ENCODE results near the gene PDE6B. TPM values are rescaled to one million over a fixed set of nuclear protein-coding genes. Genes with fewer than 3 reads are reported as not detected.

Gene PDE6B
- total and polyA plus RNA-seq, 9 donors, result 10.4 to 20.2 (median 14.3) TPM

DNA sequence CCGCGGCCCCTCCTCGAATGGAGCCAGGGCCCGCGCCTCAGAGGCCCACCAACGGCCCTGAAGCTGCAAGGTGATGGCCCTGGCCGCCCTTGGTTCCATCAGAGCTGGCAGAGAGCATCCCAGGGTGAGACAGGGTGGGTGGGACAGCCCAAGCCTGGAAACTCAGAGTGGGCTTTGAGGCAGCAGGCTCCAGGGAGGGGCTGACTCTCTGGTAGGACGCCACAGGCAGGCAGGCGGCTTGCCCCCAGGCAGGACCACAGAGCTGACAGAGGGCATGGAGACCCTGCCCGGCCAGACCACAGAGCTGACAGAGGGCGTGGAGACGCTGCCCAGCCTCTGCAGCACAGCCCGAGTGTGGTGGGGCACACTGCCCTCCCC, 53.7 kb downstream of the PDE6B start:
- Histone ChIP-seq H3K27ac (ENCODE audit: low read length) (peak overlapping the region; percentile 90), H3K9me3 (replicated peaks; ENCODE audit: control insufficient read depth, low read depth, low read length) (no peaks in the 10 kb centered on the region), H3K36me3 (ENCODE audit: control insufficient read depth, insufficient read depth, low read length) (peaks cover 18% of the 10 kb centered on the region), H3K4me1 (ENCODE audit: control insufficient read depth, insufficient read depth, low read length) (peaks cover 87% of the 10 kb centered on the region), H3K27me3 (ENCODE audit: control insufficient read depth, insufficient read depth, low read length) (no peaks in the 10 kb centered on the region), H3K4me3 (ENCODE audit: low read length) (peak overlapping the region; percentile 44)
- DNase-seq, result no peak
- WGBS (ENCODE audit: insufficient coverage), result 82% methylated on average over 10 of the region's 13 CpGs

DNA sequence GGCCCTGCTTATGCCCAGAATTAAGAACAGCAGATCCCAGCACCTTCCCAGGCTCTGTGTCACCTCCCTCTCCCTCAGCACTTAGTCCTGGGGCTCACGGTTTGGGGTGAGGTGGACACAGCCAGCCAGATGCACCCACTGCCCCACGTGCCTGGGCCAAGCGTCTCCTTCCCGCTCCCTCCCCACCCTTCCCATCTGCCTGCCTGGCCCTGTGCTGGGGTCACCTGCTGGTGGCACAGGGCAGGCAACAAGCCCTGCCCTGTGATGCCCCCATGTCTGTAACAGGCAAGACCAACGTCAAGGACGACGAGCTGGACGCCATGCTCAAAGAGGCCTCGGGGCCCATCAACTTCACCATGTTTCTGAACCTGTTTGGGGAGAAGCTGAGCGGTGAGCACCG, 54.3 kb downstream of the PDE6B start:
- Histone ChIP-seq H3K9me3 (replicated peaks; ENCODE audit: control insufficient read depth, low read depth, low read length) (no peaks in the 10 kb centered on the region), H3K4me3 (ENCODE audit: low read length) (peak overlapping the region; percentile 44), H3K27me3 (ENCODE audit: control insufficient read depth, insufficient read depth, low read length) (no peaks in the 10 kb centered on the region), H3K27ac (ENCODE audit: low read length) (peak overlapping the region; percentile 90), H3K36me3 (ENCODE audit: control insufficient read depth, insufficient read depth, low read length) (peaks cover 18% of the 10 kb centered on the region), H3K4me1 (ENCODE audit: control insufficient read depth, insufficient read depth, low read length) (peaks cover 92% of the 10 kb centered on the region)
- DNase-seq, result no peak
- whole genome bisulfite sequencing (ENCODE audit: insufficient coverage), result 83% methylated on average over 11 of the region's 11 CpGs

DNA sequence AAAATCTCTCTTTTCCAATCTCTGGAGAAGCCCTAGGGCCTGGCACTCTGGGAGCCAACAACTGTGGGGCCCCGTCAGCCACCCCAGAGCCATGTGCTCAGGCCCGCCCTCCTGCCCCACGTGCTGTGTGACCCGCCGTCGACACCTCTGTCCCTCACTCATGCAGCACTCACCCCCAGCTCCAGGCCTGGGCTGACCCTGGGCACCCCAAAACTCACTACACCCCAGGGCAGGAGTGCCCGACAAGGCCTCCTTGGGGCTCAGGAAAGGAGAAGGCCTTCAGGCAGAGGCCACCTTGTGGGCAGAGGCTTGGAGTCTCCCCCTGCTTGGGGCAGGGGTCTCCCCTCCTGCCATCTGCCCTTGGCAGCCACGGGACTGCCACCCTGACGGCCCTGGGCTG, 54.7 kb downstream of the PDE6B start:
- Histone ChIP-seq H3K36me3 (ENCODE audit: control insufficient read depth, insufficient read depth, low read length) (peaks cover 18% of the 10 kb centered on the region), H3K9me3 (replicated peaks; ENCODE audit: control insufficient read depth, low read depth, low read length) (no peaks in the 10 kb centered on the region), H3K27me3 (ENCODE audit: control insufficient read depth, insufficient read depth, low read length) (no peaks in the 10 kb centered on the region), H3K4me1 (ENCODE audit: control insufficient read depth, insufficient read depth, low read length) (peaks cover 92% of the 10 kb centered on the region), H3K27ac (ENCODE audit: low read length) (peak overlapping the region; percentile 90), H3K4me3 (ENCODE audit: low read length) (peak overlapping the region; percentile 44)
- WGBS (ENCODE audit: insufficient coverage), result 87% methylated on average over 9 of the region's 9 CpGs
- no peak for DNase-seq

DNA sequence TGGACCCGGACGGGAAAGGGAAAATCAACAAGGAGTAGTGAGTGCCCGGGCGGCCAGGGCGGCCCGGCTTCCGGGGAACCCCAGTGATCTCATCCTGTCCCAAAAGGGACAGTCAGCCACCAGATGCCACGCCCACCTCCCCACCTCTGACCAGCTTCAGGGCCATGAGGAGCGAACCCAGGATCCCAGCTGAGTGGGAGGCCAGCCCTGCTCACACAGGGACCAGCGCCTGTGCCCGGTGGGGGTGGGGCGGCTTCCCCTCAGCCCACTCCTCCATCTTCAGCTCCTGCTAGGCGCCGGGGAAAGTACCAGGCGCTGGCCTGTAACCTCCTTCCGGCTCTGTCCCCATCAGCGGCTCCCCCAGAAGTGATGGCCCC, 55.2 kb downstream of the PDE6B start:
- no peaks in the 10 kb centered on the region for H3K27me3 ChIP-seq (ENCODE audit: control insufficient read depth, insufficient read depth, low read length)
- no peaks in the 10 kb centered on the region for H3K9me3 ChIP-seq (replicated peaks; ENCODE audit: control insufficient read depth, low read depth, low read length)
- H3K4me3 ChIP-seq (ENCODE audit: low read length), result peak overlapping the region; percentile 44
- peaks cover 18% of the 10 kb centered on the region for H3K36me3 ChIP-seq (ENCODE audit: control insufficient read depth, insufficient read depth, low read length)
- 45% methylated on average over 10 of the region's 17 CpGs for WGBS (ENCODE audit: insufficient coverage)
- DNase-seq, result peak; percentile 43
- peak overlapping the region; percentile 90 for H3K27ac ChIP-seq (ENCODE audit: low read length)
- peaks cover 88% of the 10 kb centered on the region for H3K4me1 ChIP-seq (ENCODE audit: control insufficient read depth, insufficient read depth, low read length)

DNA sequence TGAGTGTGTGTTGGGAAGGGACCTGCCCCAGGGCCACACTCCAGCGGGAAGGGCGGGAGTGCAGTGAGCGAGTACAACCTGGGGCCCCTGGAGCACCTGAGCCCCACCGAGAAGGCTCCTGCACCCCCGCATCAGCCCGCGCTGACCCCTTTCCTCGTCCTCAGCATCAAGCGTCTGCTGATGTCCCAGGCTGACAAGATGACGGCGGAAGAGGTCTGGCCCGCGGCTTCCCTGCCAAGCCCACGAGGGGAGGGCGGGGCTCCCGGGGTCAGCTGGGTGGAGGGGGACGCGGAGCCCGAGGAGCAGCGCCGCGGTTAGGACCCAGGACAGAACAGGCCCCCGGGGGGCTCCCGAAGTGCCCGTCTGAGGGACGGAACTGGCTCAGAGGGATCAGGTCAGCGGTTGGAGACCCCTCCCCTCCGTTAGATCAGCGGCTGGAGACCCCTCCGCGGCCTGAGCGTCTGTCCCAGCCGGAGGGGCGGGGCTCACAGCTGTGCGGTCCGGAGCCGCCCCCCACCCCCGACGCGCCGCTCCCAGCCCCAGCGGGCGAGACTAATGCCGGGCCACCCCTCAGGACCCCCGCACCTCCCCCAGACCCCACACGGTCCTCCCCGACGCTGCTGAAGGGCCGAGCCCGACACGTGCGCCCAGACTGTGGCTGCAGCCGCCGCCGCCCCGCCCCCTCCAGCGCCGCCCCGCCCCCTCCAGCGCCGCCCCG, 55.7 kb downstream of the PDE6B start:
- Histone ChIP-seq H3K4me1 (ENCODE audit: control insufficient read depth, insufficient read depth, low read length) (peaks cover 87% of the 10 kb centered on the region), H3K36me3 (ENCODE audit: control insufficient read depth, insufficient read depth, low read length) (peaks cover 18% of the 10 kb centered on the region), H3K9me3 (replicated peaks; ENCODE audit: control insufficient read depth, low read depth, low read length) (no peaks in the 10 kb centered on the region), H3K27me3 (ENCODE audit: control insufficient read depth, insufficient read depth, low read length) (no peaks in the 10 kb centered on the region), H3K4me3 (ENCODE audit: low read length) (peak overlapping the region; percentile 44), H3K27ac (ENCODE audit: low read length) (peak overlapping the region; percentile 65)
- peak; percentile 87 for DNase-seq
- WGBS (ENCODE audit: insufficient coverage), result 1% methylated on average over 40 of the region's 62 CpGs

DNA sequence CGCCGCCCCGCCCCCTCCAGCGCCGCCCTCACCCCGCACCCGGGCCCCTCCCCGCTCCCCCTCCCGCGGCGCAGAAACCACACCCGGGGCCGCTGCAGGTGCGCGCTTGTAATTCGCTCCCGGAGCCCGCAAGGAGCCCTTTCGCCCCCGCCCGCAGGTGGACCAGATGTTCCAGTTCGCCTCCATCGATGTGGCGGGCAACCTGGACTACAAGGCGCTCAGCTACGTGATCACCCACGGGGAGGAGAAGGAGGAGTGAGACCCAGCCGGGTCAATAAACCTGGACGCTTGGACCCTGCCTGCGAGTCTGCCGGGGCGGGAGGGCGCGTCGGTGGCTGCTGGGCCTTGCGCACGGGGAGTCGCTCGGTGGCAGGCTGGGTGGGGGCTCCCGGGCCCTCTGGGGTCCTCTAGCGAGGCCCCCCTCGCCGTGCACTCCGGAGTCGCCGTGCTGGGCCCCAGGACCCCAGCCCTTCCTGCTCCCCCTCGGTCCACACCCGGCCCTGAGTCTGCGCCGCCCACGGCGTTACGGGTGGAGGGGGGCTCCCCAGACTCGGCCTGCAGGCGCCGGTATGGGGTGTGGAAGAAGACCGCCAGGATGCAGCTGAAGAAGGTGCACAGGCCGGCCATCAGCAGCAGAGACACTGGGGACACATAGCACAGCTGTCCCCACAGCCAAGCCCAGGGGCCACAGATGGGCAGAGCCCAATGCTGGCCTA, 56.5 kb downstream of the PDE6B start:
- no peaks in the 10 kb centered on the region for H3K9me3 ChIP-seq (replicated peaks; ENCODE audit: control insufficient read depth, low read depth, low read length)
- peak; percentile 47 for DNase-seq
- no peaks in the 10 kb centered on the region for H3K27me3 ChIP-seq (ENCODE audit: control insufficient read depth, insufficient read depth, low read length)
- H3K4me1 ChIP-seq (ENCODE audit: control insufficient read depth, insufficient read depth, low read length), result peaks cover 88% of the 10 kb centered on the region
- no peak overlapping the region for H3K27ac ChIP-seq (ENCODE audit: low read length)
- WGBS (ENCODE audit: insufficient coverage), result 67% methylated on average over 41 of the region's 58 CpGs
- H3K36me3 ChIP-seq (ENCODE audit: control insufficient read depth, insufficient read depth, low read length), result peaks cover 18% of the 10 kb centered on the region
- no peak overlapping the region for H3K4me3 ChIP-seq (ENCODE audit: low read length)

DNA sequence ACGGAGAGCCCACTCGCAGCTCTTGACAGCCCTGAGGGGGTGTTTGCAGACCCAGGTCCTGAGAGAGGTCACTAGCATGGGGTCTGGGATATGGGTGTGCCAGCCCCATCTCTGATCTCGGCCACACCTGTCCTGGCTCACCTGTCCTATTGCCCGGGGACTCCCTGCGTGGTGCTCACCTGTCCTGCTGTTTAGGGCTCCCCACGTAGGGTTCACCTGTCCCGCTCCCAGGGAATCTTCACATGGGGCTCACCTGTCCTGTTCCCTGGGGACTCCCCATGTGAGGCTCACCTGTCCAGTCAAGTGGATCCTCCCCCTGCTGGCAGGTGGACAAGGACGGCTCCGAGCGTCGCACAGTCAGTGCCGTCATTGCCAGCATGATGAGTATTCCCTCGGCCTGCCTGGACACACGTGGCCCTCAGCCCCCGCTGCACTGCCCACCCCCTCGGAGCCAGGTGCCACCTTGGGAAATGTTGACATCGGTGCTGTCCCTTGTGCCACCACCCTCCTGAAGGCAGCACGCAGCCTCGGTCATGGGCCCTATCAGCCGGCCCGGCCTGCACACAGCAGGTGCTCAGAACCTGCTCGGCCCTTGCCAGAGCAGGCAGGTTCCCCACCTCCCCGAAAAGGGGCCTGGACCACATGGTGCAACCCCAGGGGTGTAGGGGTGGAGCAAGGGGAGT, 57.3 kb downstream of the PDE6B start:
- Histone ChIP-seq H3K4me1 (ENCODE audit: control insufficient read depth, insufficient read depth, low read length) (peaks cover 88% of the 10 kb centered on the region), H3K27me3 (ENCODE audit: control insufficient read depth, insufficient read depth, low read length) (no peaks in the 10 kb centered on the region), H3K4me3 (ENCODE audit: low read length) (no peak overlapping the region), H3K9me3 (replicated peaks; ENCODE audit: control insufficient read depth, low read depth, low read length) (no peaks in the 10 kb centered on the region), H3K27ac (ENCODE audit: low read length) (peak overlapping the region; percentile 3), H3K36me3 (ENCODE audit: control insufficient read depth, insufficient read depth, low read length) (peaks cover 18% of the 10 kb centered on the region)
- no peak for DNase-seq
- WGBS (ENCODE audit: insufficient coverage), result 89% methylated on average over 14 of the region's 23 CpGs

DNA sequence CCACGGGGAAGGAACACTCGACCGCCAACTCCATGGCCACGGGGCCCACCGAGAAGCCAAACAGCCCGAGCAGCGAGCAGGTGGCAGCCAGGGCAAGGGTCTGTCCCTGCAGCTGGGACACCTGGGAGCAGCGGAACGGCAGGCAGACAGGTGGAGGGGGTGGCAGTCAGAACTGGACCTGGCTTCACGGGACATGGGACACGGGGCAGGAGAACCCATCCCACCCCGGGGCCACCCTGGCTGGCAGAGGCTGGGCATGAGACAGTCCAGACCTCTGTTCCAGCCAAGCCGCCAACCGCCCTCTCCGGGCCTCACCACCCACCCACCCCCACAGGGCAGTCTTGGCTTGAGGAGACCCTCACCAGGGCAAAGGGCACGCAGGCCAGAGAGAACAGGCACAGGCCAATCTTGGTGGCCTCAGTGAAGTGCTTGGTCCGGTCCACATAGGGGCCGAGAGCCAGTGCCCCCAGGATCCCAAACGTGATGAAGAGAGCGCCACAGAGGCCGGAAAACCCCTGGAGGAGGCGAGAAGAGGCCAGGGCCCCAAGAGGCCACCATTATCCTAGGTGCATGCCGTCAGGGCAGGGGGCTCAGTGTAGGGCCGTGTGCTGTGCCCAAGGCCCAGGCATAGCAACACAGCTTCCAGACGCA, 58.0 kb downstream of the PDE6B start:
- H3K4me1 ChIP-seq (ENCODE audit: control insufficient read depth, insufficient read depth, low read length), result peaks cover 88% of the 10 kb centered on the region

DNA sequence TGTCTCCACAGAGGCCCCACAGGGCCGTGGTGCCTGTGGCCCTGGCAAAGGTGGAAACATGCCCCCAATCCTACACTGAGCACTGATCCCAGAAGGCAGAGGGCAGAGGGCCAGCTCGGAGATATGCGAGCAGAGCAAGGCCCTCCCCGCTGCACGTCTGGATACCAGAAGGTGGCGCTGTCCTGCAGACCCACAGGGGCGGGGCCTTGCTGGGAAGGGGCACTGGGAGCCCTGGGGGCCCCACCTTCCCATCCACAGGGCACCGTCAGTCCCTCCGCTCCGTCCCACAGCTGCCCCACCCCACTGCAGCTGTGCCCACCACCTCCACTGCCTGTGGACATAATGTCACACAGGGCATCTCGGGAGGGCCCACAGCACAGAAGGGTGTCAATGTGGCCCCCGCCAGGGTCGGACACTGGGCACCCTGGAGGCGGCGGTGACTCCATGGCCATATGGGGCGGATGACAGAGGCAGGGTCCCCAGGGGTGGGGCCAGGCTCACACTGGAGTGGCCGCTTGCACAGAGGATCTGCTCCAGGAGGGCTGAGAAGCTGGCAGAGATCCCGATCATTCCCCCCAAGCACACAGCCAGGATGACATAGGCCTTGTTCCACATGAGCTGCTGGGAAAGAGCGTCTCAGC, 58.7 kb downstream of the PDE6B start:
- Histone ChIP-seq H3K9me3 (replicated peaks; ENCODE audit: control insufficient read depth, low read depth, low read length) (no peaks in the 10 kb centered on the region), H3K27ac (ENCODE audit: low read length) (peak overlapping the region; percentile 74), H3K4me1 (ENCODE audit: control insufficient read depth, insufficient read depth, low read length) (peaks cover 88% of the 10 kb centered on the region), H3K4me3 (ENCODE audit: low read length) (no peak overlapping the region), H3K36me3 (ENCODE audit: control insufficient read depth, insufficient read depth, low read length) (peaks cover 18% of the 10 kb centered on the region), H3K27me3 (ENCODE audit: control insufficient read depth, insufficient read depth, low read length) (peaks cover 4% of the 10 kb centered on the region)
- WGBS (ENCODE audit: insufficient coverage), result 29% methylated on average over 19 of the region's 19 CpGs
- peak; percentile 82 for DNase-seq

More for the DNA sequence above, 58.0 kb downstream of the PDE6B start:
- Histone ChIP-seq H3K27me3 (ENCODE audit: control insufficient read depth, insufficient read depth, low read length) (peaks cover under 1% of the 10 kb centered on the region), H3K36me3 (ENCODE audit: control insufficient read depth, insufficient read depth, low read length) (peaks cover 18% of the 10 kb centered on the region), H3K27ac (ENCODE audit: low read length) (peak overlapping the region; percentile 74), H3K9me3 (replicated peaks; ENCODE audit: control insufficient read depth, low read depth, low read length) (no peaks in the 10 kb centered on the region), H3K4me3 (ENCODE audit: low read length) (no peak overlapping the region)
- peak; percentile 22 for DNase-seq
- 76% methylated on average over 17 of the region's 25 CpGs for WGBS (ENCODE audit: insufficient coverage)

Measured in muscle of leg (tissue), 11 donors.